Upper lobe of right lung (tissue), 1 donor: ENCODE measurements around the gene PPM1M. TPM values are rescaled to one million over a fixed set of nuclear protein-coding genes. Genes with fewer than 3 reads are reported as not detected.

ENCODE experiments used
- ATAC-seq: fragments of 200-7000 bp; cut with Tn5 transposase; one replicate; pipeline ENCODE4 v1.9.1; 2020; ENCODE audit warnings: mild to moderate bottlenecking, moderate library complexity
- DNase-seq: peaks from one replicate; pipeline ENCODE4 v3.0.0-alpha.2; 2020
- H3K27ac ChIP-seq: fragments of 200-600 bp; one replicate; pipeline ENCODE4 v1.8.0; 2022
- H3K27me3 ChIP-seq: fragments of 200-600 bp; one replicate; pipeline ENCODE4 v1.8.0; 2022; ENCODE audit warnings: mild to moderate bottlenecking
- H3K36me3 ChIP-seq: fragments of 200-600 bp; one replicate; pipeline ENCODE4 v1.8.0; 2022
- H3K4me1 ChIP-seq: fragments of 200-600 bp; one replicate; pipeline ENCODE4 v1.8.0; 2022
- H3K4me3 ChIP-seq: fragments of 200-600 bp; one replicate; pipeline ENCODE4 v1.8.0; 2022; ENCODE audit warnings: mild to moderate bottlenecking
- H3K9me3 ChIP-seq: fragments of 200-600 bp; one replicate; pipeline ENCODE4 v1.8.0; 2022
- intact Hi-C: fragments of 100-400 bp; cut with DNase I; formaldehyde crosslinking; loops from one replicate; pipeline ENCODE4 v1.11.0; 2022
- long read RNA-seq: library from polyadenylated mRNA; unstranded; transcript quantifications from one replicate; pipeline ENCODE4 v2.0.0, GENCODE V29; 2021
- total RNA-seq: library from RNA; stranded (reverse); fragmentation: NEBNext Ultra II Directional; extraction: Animal tissue kit (Norgen Biotek cat#: 25700); gene quantifications from one replicate; pipeline ENCODE4 v1.2.1, GENCODE V29; 2021
- TF ChIP-seq, protein P1 (sequence below): fragments of 200-600 bp; IDR thresholded peaks from one replicate; pipeline ENCODE4 v1.8.0; 2022; ENCODE audit warnings: antibody characterized with exemption
- donor health status: DM: no; HTN: yes; CAD: no; lungs with severe emphysema.

PPM1M gene, protein sequence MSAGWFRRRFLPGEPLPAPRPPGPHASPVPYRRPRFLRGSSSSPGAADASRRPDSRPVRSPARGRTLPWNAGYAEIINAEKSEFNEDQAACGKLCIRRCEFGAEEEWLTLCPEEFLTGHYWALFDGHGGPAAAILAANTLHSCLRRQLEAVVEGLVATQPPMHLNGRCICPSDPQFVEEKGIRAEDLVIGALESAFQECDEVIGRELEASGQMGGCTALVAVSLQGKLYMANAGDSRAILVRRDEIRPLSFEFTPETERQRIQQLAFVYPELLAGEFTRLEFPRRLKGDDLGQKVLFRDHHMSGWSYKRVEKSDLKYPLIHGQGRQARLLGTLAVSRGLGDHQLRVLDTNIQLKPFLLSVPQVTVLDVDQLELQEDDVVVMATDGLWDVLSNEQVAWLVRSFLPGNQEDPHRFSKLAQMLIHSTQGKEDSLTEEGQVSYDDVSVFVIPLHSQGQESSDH
- 44.0 TPM for total RNA-seq
- long read RNA-seq, transcript PPM1M-202 (10 exons, 2,193 nt), result major isoform, 65 of 115 reads
- long read RNA-seq, partial matches to known transcripts, result 13 of 115 reads
- long read RNA-seq, other reads (novel, unspliced or antisense), result 35 of 115 reads

DNA sequence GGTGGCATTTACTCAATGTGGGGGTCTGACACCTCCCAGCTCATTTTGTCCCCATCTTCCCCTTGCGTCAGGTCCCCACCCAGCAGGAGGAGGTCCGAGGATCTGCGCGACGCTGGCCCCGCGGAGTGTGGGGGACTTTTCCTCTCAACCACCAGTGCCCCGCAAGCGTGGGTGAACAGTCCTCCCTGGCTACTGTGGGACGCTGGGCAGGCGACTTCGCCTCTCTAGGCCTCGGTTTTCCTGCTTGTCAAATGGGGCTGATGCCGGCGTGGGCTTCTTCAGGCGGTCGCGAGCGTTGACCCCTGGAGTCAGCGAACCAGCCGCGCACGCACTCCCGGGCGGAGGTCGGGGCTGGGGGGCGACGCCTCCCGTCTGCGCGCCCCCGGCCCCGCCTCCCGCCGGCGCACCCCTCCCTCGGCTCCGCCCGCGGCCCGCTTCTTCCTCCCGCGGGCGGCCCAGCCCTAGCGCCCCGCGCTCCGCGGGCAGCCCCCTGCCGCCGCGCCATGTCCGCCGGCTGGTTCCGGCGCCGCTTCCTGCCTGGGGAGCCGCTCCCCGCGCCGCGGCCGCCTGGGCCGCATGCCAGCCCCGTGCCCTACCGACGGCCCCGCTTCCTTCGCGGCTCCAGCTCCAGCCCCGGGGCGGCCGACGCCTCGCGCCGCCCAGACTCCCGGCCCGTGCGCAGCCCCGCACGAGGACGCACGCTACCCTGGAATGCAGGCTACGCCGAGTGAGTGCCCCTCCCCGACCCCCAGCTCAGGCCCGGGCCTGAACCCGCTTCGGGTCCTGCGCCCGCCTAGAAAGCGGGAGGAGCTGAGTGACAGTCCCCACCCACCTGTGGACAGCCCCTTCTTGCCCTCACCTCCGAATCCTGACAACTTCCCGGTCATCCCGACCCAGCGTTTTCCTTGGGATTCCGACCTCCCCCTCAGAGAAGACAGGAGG is at the start of gene PPM1M:
Gene PPM1M, plus strand, starts transcription at position 438 of the 942 bp plus-strand sequence. Its CDS starts 66 bp downstream, at position 504.
- intact Hi-C loops, result no loop called here
- Histone ChIP-seq H3K9me3 (no peaks in the 10 kb centered on the region), H3K4me3 (peak within 1 kb of the TSS; percentile 68), H3K27me3 (no peaks in the 10 kb centered on the region), H3K36me3 (peaks cover 20% of the 10 kb centered on the region), H3K4me1 (peaks cover 26% of the 10 kb centered on the region), H3K27ac (peak within 1 kb of the TSS; percentile 91)
- TF ChIP-seq, protein P1, sequence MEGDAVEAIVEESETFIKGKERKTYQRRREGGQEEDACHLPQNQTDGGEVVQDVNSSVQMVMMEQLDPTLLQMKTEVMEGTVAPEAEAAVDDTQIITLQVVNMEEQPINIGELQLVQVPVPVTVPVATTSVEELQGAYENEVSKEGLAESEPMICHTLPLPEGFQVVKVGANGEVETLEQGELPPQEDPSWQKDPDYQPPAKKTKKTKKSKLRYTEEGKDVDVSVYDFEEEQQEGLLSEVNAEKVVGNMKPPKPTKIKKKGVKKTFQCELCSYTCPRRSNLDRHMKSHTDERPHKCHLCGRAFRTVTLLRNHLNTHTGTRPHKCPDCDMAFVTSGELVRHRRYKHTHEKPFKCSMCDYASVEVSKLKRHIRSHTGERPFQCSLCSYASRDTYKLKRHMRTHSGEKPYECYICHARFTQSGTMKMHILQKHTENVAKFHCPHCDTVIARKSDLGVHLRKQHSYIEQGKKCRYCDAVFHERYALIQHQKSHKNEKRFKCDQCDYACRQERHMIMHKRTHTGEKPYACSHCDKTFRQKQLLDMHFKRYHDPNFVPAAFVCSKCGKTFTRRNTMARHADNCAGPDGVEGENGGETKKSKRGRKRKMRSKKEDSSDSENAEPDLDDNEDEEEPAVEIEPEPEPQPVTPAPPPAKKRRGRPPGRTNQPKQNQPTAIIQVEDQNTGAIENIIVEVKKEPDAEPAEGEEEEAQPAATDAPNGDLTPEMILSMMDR, result no peak
- ATAC-seq (peak; percentile 65), DNase-seq (peak; percentile 81)

DNA sequence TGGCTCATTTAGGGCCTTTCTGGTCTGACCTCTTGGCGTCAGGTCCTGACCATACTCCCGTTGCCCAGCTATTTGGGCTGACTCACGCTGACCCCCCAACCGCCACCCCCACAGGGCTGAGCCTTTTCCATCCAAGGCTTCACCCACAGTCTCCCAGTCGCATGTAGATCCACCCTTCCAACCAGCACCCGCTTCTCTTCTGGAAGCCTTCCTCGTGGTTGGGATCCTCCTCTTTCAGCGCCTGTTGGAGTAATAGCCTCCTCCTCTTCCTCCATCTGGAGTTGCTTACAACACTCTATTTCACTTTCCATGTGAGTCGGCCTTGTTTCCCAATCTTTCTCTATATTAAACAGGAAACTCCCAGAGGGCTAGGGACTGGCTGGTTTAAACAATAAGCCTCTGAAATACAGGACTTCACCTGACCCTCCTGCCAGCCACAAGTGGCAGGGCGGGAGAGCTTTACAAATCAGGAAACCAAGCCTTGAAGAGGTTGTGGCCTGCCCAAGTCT is 49.7 kb upstream of the PPM1M start:
- DNase-seq (no peak), ATAC-seq (peak; percentile 49)
- H3K4me1 ChIP-seq, result peaks cover 64% of the 10 kb centered on the region
- no peaks in the 10 kb centered on the region for H3K9me3 ChIP-seq
- peak overlapping the region; percentile 90 for H3K27ac ChIP-seq
- intact Hi-C loops, result no loop called here
- no peak overlapping the region for H3K4me3 ChIP-seq
- peaks cover 6% of the 10 kb centered on the region for H3K36me3 ChIP-seq
- TF ChIP-seq, protein P1, result no peak
- H3K27me3 ChIP-seq, result no peaks in the 10 kb centered on the region

DNA sequence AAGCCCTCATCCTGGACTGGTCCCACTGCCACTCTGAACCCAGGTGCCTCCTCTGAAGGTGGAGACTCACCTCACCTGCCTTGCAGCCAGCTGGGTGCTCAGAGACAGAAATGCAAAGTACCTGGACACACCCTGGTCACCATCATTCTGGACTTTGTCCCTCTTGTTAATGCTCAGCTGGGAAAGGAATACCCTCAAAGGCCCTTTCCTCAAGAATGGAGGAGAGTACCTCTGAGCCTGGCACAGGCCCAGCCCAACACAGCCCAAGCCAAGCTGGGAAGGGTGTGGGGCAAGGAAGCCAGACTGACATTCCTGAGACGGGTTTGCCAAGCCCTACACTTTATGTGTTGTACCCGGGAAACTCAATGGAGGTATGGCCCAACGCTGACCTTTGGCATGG is 48.6 kb upstream of the PPM1M start:
- peak; percentile 84 for DNase-seq
- ATAC-seq, result peak; percentile 48
- Histone ChIP-seq H3K27ac (peak overlapping the region; percentile 90), H3K27me3 (no peaks in the 10 kb centered on the region), H3K4me1 (peaks cover 68% of the 10 kb centered on the region), H3K4me3 (no peak overlapping the region), H3K36me3 (peaks cover 14% of the 10 kb centered on the region), H3K9me3 (no peaks in the 10 kb centered on the region)
- intact Hi-C loops, result no loop called here
- TF ChIP-seq, protein P1, result no peak

DNA sequence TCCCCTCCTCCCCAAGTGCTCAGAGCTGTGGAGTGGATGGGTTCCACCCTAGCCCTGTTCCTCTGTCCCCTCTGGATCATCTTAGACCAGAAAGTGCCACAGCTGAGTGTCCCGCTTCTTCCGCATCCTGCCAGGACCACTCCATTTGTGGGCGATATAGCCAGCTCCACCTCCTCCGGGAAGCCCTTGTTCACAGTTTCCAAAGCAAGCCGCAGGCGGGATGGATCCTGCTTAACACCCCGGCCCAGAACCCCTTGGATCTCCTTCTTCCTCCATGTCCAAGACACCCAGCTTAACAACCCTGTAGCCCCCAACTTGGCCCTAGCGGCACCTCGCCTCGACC is 48.1 kb upstream of the PPM1M start:
- no peaks in the 10 kb centered on the region for H3K27me3 ChIP-seq
- no peak for ATAC-seq
- peak overlapping the region; percentile 95 for H3K4me3 ChIP-seq
- H3K9me3 ChIP-seq, result no peaks in the 10 kb centered on the region
- peaks cover 70% of the 10 kb centered on the region for H3K4me1 ChIP-seq
- DNase-seq, result no peak
- H3K36me3 ChIP-seq, result peaks cover 18% of the 10 kb centered on the region
- peak overlapping the region; percentile 90 for H3K27ac ChIP-seq
- intact Hi-C loops, result no loop called here
- TF ChIP-seq, protein P1, result no peak

DNA sequence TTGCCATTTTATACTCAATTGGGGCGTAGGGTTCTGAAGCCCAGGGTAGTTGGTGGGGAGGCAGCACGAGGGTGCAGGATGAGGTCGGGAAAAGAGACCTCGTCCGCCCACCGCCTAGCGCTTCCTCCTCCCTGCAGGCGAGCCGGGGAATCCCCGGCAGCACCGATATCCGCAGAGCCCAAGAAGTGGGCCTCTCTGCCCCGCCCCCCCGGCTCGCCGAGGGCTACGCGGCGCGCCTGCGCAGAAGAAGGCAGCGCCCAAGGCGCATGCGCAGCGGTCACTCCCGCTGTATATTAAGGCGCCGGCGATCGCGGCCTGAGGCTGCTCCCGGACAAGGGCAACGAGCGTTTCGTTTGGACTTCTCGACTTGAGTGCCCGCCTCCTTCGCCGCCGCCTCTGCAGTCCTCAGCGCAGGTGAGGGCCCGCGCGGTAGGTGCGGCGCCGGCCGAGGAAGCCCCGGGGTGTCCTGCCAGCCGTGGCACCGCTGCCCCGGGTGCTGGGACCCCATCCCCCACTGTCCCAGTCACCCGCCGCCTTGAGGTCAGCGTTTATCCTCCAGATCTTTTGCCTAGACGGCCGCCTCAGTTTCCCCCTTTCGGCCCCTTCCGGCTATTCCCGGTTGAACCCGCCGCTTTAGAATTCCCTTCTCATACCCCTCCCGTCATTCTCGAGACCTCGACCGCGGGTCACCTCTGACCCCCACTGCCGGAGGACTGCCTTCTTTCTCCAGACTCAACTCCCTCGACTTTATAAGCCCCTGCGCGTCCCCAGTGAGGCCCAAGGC is 47.5 kb upstream of the PPM1M start, which contains the start of gene ALAS1:
Gene ALAS1, plus strand, starts transcription at position 319 of the 784 bp plus-strand sequence. CDS start 1,082 bp downstream, outside the sequence.
- peak; percentile 97 for DNase-seq
- Histone ChIP-seq H3K27ac (peak within 1 kb of the TSS; percentile 90), H3K4me3 (peak within 1 kb of the TSS; percentile 95), H3K27me3 (no peaks in the 10 kb centered on the region), H3K4me1 (peaks cover 70% of the 10 kb centered on the region), H3K36me3 (peaks cover 24% of the 10 kb centered on the region), H3K9me3 (no peaks in the 10 kb centered on the region)
- peak; percentile 87 for ATAC-seq
- TF ChIP-seq, protein P1, result peak; percentile 30
- intact Hi-C loops, result no loop called here
